Nephron progenitor cell (in vitro differentiated cells): ENCODE measurements around the gene RAB24.

Experiments used
- DNase-seq: peaks from one replicate; pipeline ENCODE4 v3.0.0; 2021
- H3K27ac Mint-ChIP-seq: 2 replicates; pipeline ENCODE4 v1.8.0; 2021; ENCODE audit warnings: mild to moderate bottlenecking, moderate library complexity, mixed read lengths
- H3K27me3 Mint-ChIP-seq: 2 replicates; pipeline ENCODE4 v1.8.0; 2021; ENCODE audit warnings: mild to moderate bottlenecking, low read depth, mixed read lengths; ENCODE audit not compliant: poor library complexity
- H3K36me3 Mint-ChIP-seq: 2 replicates; pipeline ENCODE4 v1.8.0; 2021; ENCODE audit warnings: low read depth, mixed read lengths
- H3K4me1 Mint-ChIP-seq: 2 replicates; pipeline ENCODE4 v1.8.0; 2021; ENCODE audit warnings: mixed read lengths
- H3K4me3 Mint-ChIP-seq: 2 replicates; pipeline ENCODE4 v1.8.0; 2021; ENCODE audit warnings: mild to moderate bottlenecking, moderate library complexity, mixed read lengths
- H3K9me3 Mint-ChIP-seq: 2 replicates; pipeline ENCODE4 v1.8.0; 2021; ENCODE audit warnings: mild to moderate bottlenecking, moderate library complexity, mixed read lengths
- CTCF ChIP-seq: fragments of 200-600 bp; sonication (generic); IDR thresholded peaks from 2 replicates; pipeline ENCODE4 v1.5.0; 2021; ENCODE audit warnings: antibody characterized with exemption

RAB24 gene

GRCh38 chr5:177334781-177335700, 31.5 kb upstream of the RAB24 start:
- no peaks in the 10 kb centered on the region for H3K4me1 Mint-ChIP-seq
- peak overlapping the region; percentile 66 for H3K27ac Mint-ChIP-seq
- no peak for TF ChIP-seq CTCF
- DNase-seq: no peak
- H3K36me3 Mint-ChIP-seq: peaks cover 34% of the 10 kb centered on the region
- peaks cover 3% of the 10 kb centered on the region for H3K27me3 Mint-ChIP-seq
- H3K9me3 Mint-ChIP-seq: no peaks in the 10 kb centered on the region
- H3K4me3 Mint-ChIP-seq: no peak overlapping the region

GRCh38 chr5:177334155-177334551, 30.6 kb upstream of the RAB24 start:
- TF ChIP-seq CTCF: no peak
- Mint-ChIP-seq H3K4me3 (no peak overlapping the region), H3K9me3 (no peaks in the 10 kb centered on the region), H3K27me3 (peaks cover 3% of the 10 kb centered on the region), H3K4me1 (no peaks in the 10 kb centered on the region), H3K27ac (peak overlapping the region; percentile 70), H3K36me3 (peaks cover 31% of the 10 kb centered on the region)
- no peak for DNase-seq

GRCh38 chr5:177333420-177334154, 30.1 kb upstream of the RAB24 start:
- Mint-ChIP-seq H3K36me3 (peaks cover 31% of the 10 kb centered on the region), H3K9me3 (no peaks in the 10 kb centered on the region), H3K4me1 (no peaks in the 10 kb centered on the region), H3K27ac (peak overlapping the region; percentile 70), H3K4me3 (no peak overlapping the region), H3K27me3 (peaks cover 3% of the 10 kb centered on the region)
- DNase-seq: no peak
- TF ChIP-seq CTCF: no peak

GRCh38 chr5:177332896-177333260, 29.4 kb upstream of the RAB24 start:
- H3K36me3 Mint-ChIP-seq: peaks cover 31% of the 10 kb centered on the region

GRCh38 chr5:177332031-177332895, 28.7 kb upstream of the RAB24 start:
- Mint-ChIP-seq H3K4me1 (no peaks in the 10 kb centered on the region), H3K36me3 (peaks cover 31% of the 10 kb centered on the region), H3K4me3 (no peak overlapping the region), H3K27me3 (peaks cover 3% of the 10 kb centered on the region), H3K27ac (no peak overlapping the region), H3K9me3 (no peaks in the 10 kb centered on the region)
- no peak for TF ChIP-seq CTCF
- no peak for DNase-seq

More at GRCh38 chr5:177332896-177333260, 29.4 kb upstream of the RAB24 start:
- H3K9me3 Mint-ChIP-seq: no peaks in the 10 kb centered on the region
- H3K4me1 Mint-ChIP-seq: no peaks in the 10 kb centered on the region
- peaks cover 3% of the 10 kb centered on the region for H3K27me3 Mint-ChIP-seq
- no peak overlapping the region for H3K27ac Mint-ChIP-seq
- no peak overlapping the region for H3K4me3 Mint-ChIP-seq
- TF ChIP-seq CTCF: no peak
- DNase-seq: no peak
